CD4-positive, alpha-beta memory T cell (primary cell): ENCODE measurements around the gene TIPRL. TPM values are rescaled to one million over a fixed set of nuclear protein-coding genes. Genes with fewer than 3 reads are reported as not detected.

ENCODE experiments used
- CTCF ChIA-PET: fragments of 350-600 bp; sonication (Branson Sonifier 250); formaldehyde crosslinking; loops from one replicate; lab custom pipeline; 2021; ENCODE audit warnings: inconsistent platforms; ENCODE audit not compliant: partially characterized antibody; lab: Charles Lee
- POLR2A ChIA-PET: fragments of 350-600 bp; sonication (Branson Sonifier 250); formaldehyde crosslinking; loops from one replicate; lab custom pipeline; 2021; ENCODE audit not compliant: partially characterized antibody; lab: Charles Lee
- DNase-seq, 5 donors: peaks; one replicate each; pipeline versions ENCODE4 v3.0.0 to v3.0.0-alpha.2; 2020 to 2022; ENCODE audit warnings: mixed read lengths in 1 of 5
- H3K27ac ChIP-seq: one replicate; pipeline ENCODE4 v1.7.0; 2013; ENCODE audit warnings: low read depth, low read length
- H3K27me3 ChIP-seq: 2 replicates; pipeline ENCODE4 v1.7.0; 2013; ENCODE audit warnings: mild to moderate bottlenecking, low read length, moderate library complexity; ENCODE audit not compliant: insufficient read depth
- H3K36me3 ChIP-seq: 2 replicates; pipeline ENCODE4 v1.7.0; 2013; ENCODE audit warnings: mild to moderate bottlenecking, low read length, moderate library complexity; ENCODE audit not compliant: insufficient read depth
- H3K4me1 ChIP-seq: 2 replicates; pipeline ENCODE4 v1.7.0; 2013; ENCODE audit warnings: mild to moderate bottlenecking, low read length, moderate library complexity; ENCODE audit not compliant: insufficient read depth
- H3K4me3 ChIP-seq, 2 donors: one replicate each; pipeline ENCODE4 v1.7.0; 2013; ENCODE audit warnings: low read length in 2 of 2, mild to moderate bottlenecking in 1 of 2
- H3K9me3 ChIP-seq, 2 donors: one replicate each; pipeline ENCODE4 v1.7.0; 2013; ENCODE audit warnings: low read length in 2 of 2, control low read depth in 1 of 2; ENCODE audit not compliant: control insufficient read depth in 1 of 2
- H3K27ac Mint-ChIP-seq, 7 donors: one replicate each; pipeline ENCODE4 v1.8.0; 2020 to 2021; ENCODE audit warnings: mixed read lengths in 7 of 7, mild to moderate bottlenecking in 6 of 7, inconsistent platforms in 3 of 7, moderate library complexity in 3 of 7
- H3K27me3 Mint-ChIP-seq, 2 donors: one replicate each; pipeline ENCODE4 v1.8.0; 2020 to 2021; ENCODE audit warnings: mixed read lengths in 2 of 2
- H3K36me3 Mint-ChIP-seq, 2 donors: one replicate each; pipeline ENCODE4 v1.8.0; 2020 to 2021; ENCODE audit warnings: mixed read lengths in 2 of 2, inconsistent platforms in 1 of 2, mild to moderate bottlenecking in 1 of 2
- H3K4me1 Mint-ChIP-seq, 4 donors: one replicate each; pipeline ENCODE4 v1.8.0; 2020 to 2021; ENCODE audit warnings: mixed read lengths in 4 of 4, mild to moderate bottlenecking in 1 of 4
- H3K4me3 Mint-ChIP-seq, 8 donors: one replicate each; pipeline ENCODE4 v1.8.0; 2020 to 2021; ENCODE audit warnings: mixed read lengths in 8 of 8, mild to moderate bottlenecking in 7 of 8, moderate library complexity in 6 of 8, inconsistent platforms in 3 of 8
- H3K9me3 Mint-ChIP-seq, 8 donors: one replicate each; pipeline ENCODE4 v1.8.0; 2020 to 2021; ENCODE audit warnings: mixed read lengths in 8 of 8, mild to moderate bottlenecking in 5 of 8, inconsistent platforms in 3 of 8, moderate library complexity in 1 of 8
- intact Hi-C: fragments of 100-400 bp; cut with micrococcal nuclease; formaldehyde crosslinking; loops from one replicate; pipeline ENCODE4 v1.15.1; 2023
- polyA plus RNA-seq, 2 donors: library from polyadenylated mRNA; unstranded; fragments of 300-500 nt; fragmentation: Illumina TruSeq; gene quantifications; one replicate each; pipeline ENCODE4 v1.2.3, GENCODE V29; 2021
- total RNA-seq, 2 experiments: library from RNA; stranded (reverse); gene quantifications; one replicate each; pipeline ENCODE4 v1.2.3, GENCODE V29; 2021

TIPRL gene
- total and polyA plus RNA-seq, 4 experiments from 2014 or later = 23.8 to 37.8 (median 32.3) TPM

DNA sequence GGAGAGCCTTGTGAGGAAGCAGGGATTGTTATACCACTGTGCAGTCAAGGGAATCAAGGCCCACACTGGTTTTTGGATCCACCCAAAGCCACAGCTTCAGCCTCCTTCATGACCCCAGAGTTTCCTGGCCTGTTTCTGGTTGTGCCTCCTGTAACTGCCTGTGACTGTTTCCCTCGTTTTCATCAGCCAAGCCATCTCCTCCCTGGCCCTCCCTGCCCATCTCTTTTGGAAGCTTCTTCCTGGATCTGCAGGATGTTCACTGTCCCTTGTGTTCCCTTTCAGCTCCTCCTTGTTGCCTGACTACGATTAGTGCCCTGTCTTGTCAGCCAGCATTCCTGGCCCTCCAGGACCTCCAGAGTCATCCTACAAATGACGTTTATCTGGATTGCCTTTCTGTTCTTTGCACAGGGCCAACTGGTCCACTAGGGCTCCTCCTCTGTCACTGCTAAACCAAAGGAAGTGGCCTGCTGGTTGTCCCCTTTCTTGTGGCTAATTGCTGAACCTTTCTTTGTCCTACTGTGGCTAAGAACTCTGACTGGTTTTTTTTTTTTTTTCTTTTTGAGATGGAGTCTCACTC, 65.0 kb downstream of the TIPRL start:
- H3K9me3 Mint-ChIP-seq = no peaks in the 10 kb centered on the region
- H3K4me3 Mint-ChIP-seq = no peak overlapping the region
- H3K4me1 Mint-ChIP-seq = peaks cover 39 to 63% (median 49%) of the 10 kb centered on the region in 4 donors
- no peak overlapping the region for H3K27ac ChIP-seq
- H3K4me3 ChIP-seq = no peak overlapping the region
- H3K36me3 Mint-ChIP-seq = peaks cover 80 to 90% of the 10 kb centered on the region in 2 donors
- peaks cover 48% of the 10 kb centered on the region for H3K36me3 ChIP-seq
- POLR2A ChIA-PET = interaction anchor here (0.7 kb wide), 1 partner anchor 9 kb away, joined by 3 read pairs; no protein-coding TSS in a partner anchor
- CTCF ChIA-PET = no interaction called here
- intact Hi-C loops = no loop called here
- no peaks in the 10 kb centered on the region for H3K27me3 ChIP-seq
- DNase-seq = peak in 1 of 5 donors; percentile 12
- H3K27me3 Mint-ChIP-seq = no peaks in the 10 kb centered on the region
- H3K27ac Mint-ChIP-seq = peak overlapping the region in 5 of 7 donors; percentile 37 to 94 (median 56)
- peaks cover 16% of the 10 kb centered on the region for H3K4me1 ChIP-seq
- H3K9me3 ChIP-seq = no peaks in the 10 kb centered on the region

DNA sequence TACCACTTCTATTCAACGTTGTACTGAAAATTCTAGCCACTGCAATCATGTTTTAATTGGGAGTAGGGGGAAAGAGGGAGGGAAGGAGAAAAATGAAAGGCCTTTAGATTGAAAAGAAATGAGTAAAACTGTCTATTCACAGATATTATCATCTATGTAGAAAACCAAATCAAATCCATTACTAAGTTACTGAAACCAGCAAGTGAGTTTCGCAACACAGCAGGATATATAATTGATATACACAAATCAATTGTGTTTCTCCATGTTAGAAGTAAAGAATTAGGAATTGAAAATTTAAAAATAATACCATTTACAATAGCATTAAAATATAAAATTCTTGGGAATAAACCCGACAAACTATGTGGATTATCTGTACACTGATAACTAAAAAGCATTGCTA, 66.3 kb downstream of the TIPRL start:
- CTCF ChIA-PET = no interaction called here

DNA sequence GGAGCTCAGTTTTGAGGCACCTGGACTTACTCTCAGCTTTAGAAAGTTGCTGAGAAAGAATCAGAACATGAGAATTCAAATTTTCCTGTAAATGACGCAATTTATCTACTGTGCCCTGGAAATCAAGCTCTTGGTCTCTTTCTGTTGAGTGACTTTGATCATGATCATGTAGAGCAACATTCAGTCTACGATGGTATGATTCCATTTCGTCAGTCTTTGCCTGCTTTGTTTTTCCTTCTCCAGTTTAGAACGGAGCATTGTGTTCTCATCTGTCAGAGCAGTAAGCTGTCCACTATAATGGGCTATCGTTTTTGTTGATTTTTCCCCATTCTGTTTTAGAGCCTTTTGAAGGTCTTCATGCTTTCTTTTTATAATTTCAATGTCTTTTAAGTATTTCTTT, 67.7 kb downstream of the TIPRL start:
- Histone ChIP-seq H3K27me3 (no peaks in the 10 kb centered on the region), H3K27ac (no peak overlapping the region), H3K4me3 (no peak overlapping the region), H3K9me3 (no peaks in the 10 kb centered on the region), H3K36me3 (peaks cover 52% of the 10 kb centered on the region), H3K4me1 (peaks cover 16% of the 10 kb centered on the region)
- ChIA-PET CTCF (interaction anchor here (0.8 to 1.3 kb wide), 2 partner anchors 11 to 13 kb away, joined by 3 to 5 read pairs; no protein-coding TSS in a partner anchor), POLR2A (no interaction called here)
- intact Hi-C loops = no loop called here
- H3K36me3 Mint-ChIP-seq = peaks cover 78 to 90% of the 10 kb centered on the region in 2 donors
- peak overlapping the region in 2 of 7 donors; percentile 22 to 47 for H3K27ac Mint-ChIP-seq
- no peaks in the 10 kb centered on the region for H3K27me3 Mint-ChIP-seq
- H3K9me3 Mint-ChIP-seq = no peaks in the 10 kb centered on the region
- no peak overlapping the region for H3K4me3 Mint-ChIP-seq
- no peak for DNase-seq
- peaks cover 43 to 75% (median 58%) of the 10 kb centered on the region in 4 donors for H3K4me1 Mint-ChIP-seq

More for the DNA sequence above, 66.3 kb downstream of the TIPRL start:
- no peak overlapping the region for H3K4me3 Mint-ChIP-seq
- peaks cover 80 to 91% of the 10 kb centered on the region in 2 donors for H3K36me3 Mint-ChIP-seq
- DNase-seq = no peak
- H3K4me1 Mint-ChIP-seq = peaks cover 41 to 68% (median 56%) of the 10 kb centered on the region in 4 donors
- no peaks in the 10 kb centered on the region for H3K27me3 ChIP-seq
- no peaks in the 10 kb centered on the region for H3K27me3 Mint-ChIP-seq
- no peak overlapping the region for H3K4me3 ChIP-seq
- peak overlapping the region in 1 of 7 donors; percentile 25 for H3K27ac Mint-ChIP-seq
- peaks cover 16% of the 10 kb centered on the region for H3K4me1 ChIP-seq
- intact Hi-C loops = no loop called here
- no peaks in the 10 kb centered on the region for H3K9me3 ChIP-seq
- no peaks in the 10 kb centered on the region for H3K9me3 Mint-ChIP-seq
- no peak overlapping the region for H3K27ac ChIP-seq
- peaks cover 47% of the 10 kb centered on the region for H3K36me3 ChIP-seq
- POLR2A ChIA-PET = no interaction called here

Other genes starting within 250 kb of the TIPRL start
- 10 to 100 TPM; 28.3 to 29.2 TPM for gene DCAF6, start 242.3 kb upstream of the TIPRL start, total RNA-seq
- gene DCAF6, start 242.3 kb upstream of the TIPRL start, polyA plus RNA-seq = 10 to 100 TPM in 1 of 2 donors, 1 to 10 TPM in 1; 8.1 to 14.3 TPM
- 10 to 100 TPM; 30.8 to 33.2 TPM for gene MPC2, start 241.9 kb upstream of the TIPRL start, total RNA-seq
- 100 to 1,000 TPM in 1 of 2 donors, 10 to 100 TPM in 1; 87.7 to 123 TPM for gene MPC2, start 241.9 kb upstream of the TIPRL start, polyA plus RNA-seq
- under 1 TPM in 1 of 2 experiments, not detected in 1; 0.12 TPM for gene GPR161, start 42.0 kb upstream of the TIPRL start, total RNA-seq
- gene GPR161, start 42.0 kb upstream of the TIPRL start, polyA plus RNA-seq = under 1 TPM; 0.09 to 0.10 TPM
- gene SFT2D2, start 47.0 kb downstream of the TIPRL start, total RNA-seq = 10 to 100 TPM; 61.7 to 63.2 TPM
- 10 to 100 TPM; 13.6 to 40.8 TPM for gene SFT2D2, start 47.0 kb downstream of the TIPRL start, polyA plus RNA-seq
- 1 to 10 TPM; 3.6 to 4.3 TPM for gene TBX19, start 101.9 kb downstream of the TIPRL start, total RNA-seq
- gene TBX19, start 101.9 kb downstream of the TIPRL start, polyA plus RNA-seq = 1 to 10 TPM; 1.3 to 2.5 TPM